HG03378 (cell line): ENCODE results near the gene ZNF189.

Experiments
- ATAC-seq: cut with Tn5 transposase; IDR thresholded peaks from one replicate; pipeline ENCODE4 v1.9.1; 2021; ENCODE audit warnings: mild to moderate bottlenecking, moderate library complexity; ENCODE audit not compliant: unreplicated experiment

The ZNF189 gene

GRCh38 chr9:101398068-101398929 lies at the start of gene ZNF189, which contains the start of gene MRPL50:
TSS of gene ZNF189 (plus strand) at chr9:101398851. CDS start at chr9:101399157, 306 bp downstream.
TSS of gene MRPL50 (minus strand) at chr9:101398618. CDS start at chr9:101398592, 26 bp downstream.
- ATAC-seq, result peak; percentile 99

- no peak for ATAC-seq
Measured at GRCh38 chr9:101350285-101350684, 48.4 kb upstream of the ZNF189 start.

GRCh38 chr9:101352892-101353463 lies 45.7 kb upstream of the ZNF189 start:
- ATAC-seq, result no peak

- no peak for ATAC-seq
Measured at GRCh38 chr9:101353683-101354082, 45.0 kb upstream of the ZNF189 start.

GRCh38 chr9:101354143-101354764 lies 44.4 kb upstream of the ZNF189 start:
- ATAC-seq, result no peak

- ATAC-seq, result no peak
Measured at GRCh38 chr9:101354765-101355708, 43.6 kb upstream of the ZNF189 start.

- ATAC-seq, result no peak
Measured at GRCh38 chr9:101356619-101357018, 42.0 kb upstream of the ZNF189 start.

- ATAC-seq, result no peak
Measured at GRCh38 chr9:101359679-101360078, 39.0 kb upstream of the ZNF189 start.

GRCh38 chr9:101360647-101361046 lies 38.0 kb upstream of the ZNF189 start:
- ATAC-seq, result no peak

GRCh38 chr9:101362450-101362849 lies 36.2 kb upstream of the ZNF189 start:
- ATAC-seq, result no peak

- no peak for ATAC-seq
Measured at GRCh38 chr9:101365181-101365580, 33.5 kb upstream of the ZNF189 start.

- no peak for ATAC-seq
Measured at GRCh38 chr9:101366038-101366756, 32.5 kb upstream of the ZNF189 start.

- ATAC-seq, result no peak
Measured at GRCh38 chr9:101367323-101367722, 31.3 kb upstream of the ZNF189 start.

GRCh38 chr9:101369286-101369685 lies 29.4 kb upstream of the ZNF189 start:
- no peak for ATAC-seq

- ATAC-seq, result no peak
Measured at GRCh38 chr9:101369884-101370531, 28.6 kb upstream of the ZNF189 start.

- no peak for ATAC-seq
Measured at GRCh38 chr9:101371813-101372212, 26.8 kb upstream of the ZNF189 start.

- no peak for ATAC-seq
Measured at GRCh38 chr9:101372327-101373118, 26.1 kb upstream of the ZNF189 start.

- ATAC-seq, result no peak
Measured at GRCh38 chr9:101375546-101375945, 23.1 kb upstream of the ZNF189 start.
